Ascending aorta (tissue), 2 donors: Measurements from ENCODE around the gene USP6NL. TPM values are rescaled to one million over a fixed set of nuclear protein-coding genes. Genes with fewer than 3 reads are reported as not detected.

ENCODE experiments used
- DNase-seq, 2 donors: peaks; one replicate each; pipeline ENCODE4 v3.0.0-alpha.2; 2019; ENCODE audit warnings: low spot score in 2 of 2
- H3K27ac ChIP-seq, 2 donors: fragments of 200-600 bp; sonication (generic); one replicate each; pipeline ENCODE4 v1.5.1; 2016 to 2017; ENCODE audit warnings: mild to moderate bottlenecking in 1 of 2
- H3K27me3 ChIP-seq: fragments of 200-600 bp; sonication (generic); one replicate; pipeline ENCODE4 v1.5.1; 2017
- H3K36me3 ChIP-seq, 2 donors: fragments of 200-600 bp; sonication (generic); one replicate each; pipeline ENCODE4 v1.5.1; 2016
- H3K4me1 ChIP-seq, 2 donors: fragments of 200-600 bp; sonication (generic); one replicate each; pipeline ENCODE4 v1.5.1; 2016 to 2017; ENCODE audit warnings: mild to moderate bottlenecking in 1 of 2
- H3K4me3 ChIP-seq, 2 donors: fragments of 200-600 bp; sonication (generic); one replicate each; pipeline ENCODE4 v1.5.1; 2016 to 2017; ENCODE audit warnings: mild to moderate bottlenecking in 1 of 2
- H3K9me3 ChIP-seq, 2 donors: fragments of 200-600 bp; sonication (generic); one replicate each; pipeline ENCODE4 v1.5.1; 2016
- CTCF ChIP-seq, 3 experiments: fragments of 200-600 bp in 2 of 3; fragments of 450-650 bp in 1 of 3; sonication (generic) in 2 of 3; IDR thresholded peaks; one replicate each; pipeline ENCODE4 v1.5.1; 2016 to 2019; ENCODE audit warnings: antibody characterized with exemption in 3 of 3, mild to moderate bottlenecking in 1 of 3, moderate library complexity in 1 of 3
- intact Hi-C: fragments of 100-400 bp; cut with DNase I; formaldehyde crosslinking; loops from one replicate; pipeline ENCODE4 v1.15.1; 2023
- total RNA-seq: library from RNA; depleted of rRNA; stranded (reverse); fragments of >200 nt; gene quantifications from one replicate; pipeline ENCODE4 v1.1.0, GENCODE V29; 2016

USP6NL gene
- total RNA-seq, 1 donor from 2014 or later: 20.5 TPM

GRCh38 chr10:11602919-11603523 is 8.4 kb downstream of the USP6NL start:
- intact Hi-C loops: no loop called here

GRCh38 chr10:11602358-11602757 is 9.1 kb downstream of the USP6NL start:
- Histone ChIP-seq H3K4me1 (no peaks in the 10 kb centered on the region), H3K9me3 (no peaks in the 10 kb centered on the region), H3K27ac (no peak overlapping the region), H3K36me3 (no peaks in the 10 kb centered on the region), H3K27me3 (no peaks in the 10 kb centered on the region), H3K4me3 (no peak overlapping the region)
- no peak for DNase-seq
- intact Hi-C loops: no loop called here
- TF ChIP-seq CTCF (IDR thresholded peaks at IDR 0.05): no peak

More at GRCh38 chr10:11602919-11603523, 8.4 kb downstream of the USP6NL start:
- Histone ChIP-seq H3K4me1 (no peaks in the 10 kb centered on the region), H3K27me3 (no peaks in the 10 kb centered on the region), H3K4me3 (no peak overlapping the region), H3K27ac (no peak overlapping the region), H3K36me3 (no peaks in the 10 kb centered on the region), H3K9me3 (no peaks in the 10 kb centered on the region)
- DNase-seq: no peak
- TF ChIP-seq CTCF (IDR thresholded peaks at IDR 0.05): no peak

GRCh38 chr10:11601670-11602069 is 9.8 kb downstream of the USP6NL start:
- no peak for TF ChIP-seq CTCF (IDR thresholded peaks at IDR 0.05)
- Histone ChIP-seq H3K9me3 (no peaks in the 10 kb centered on the region), H3K4me1 (no peaks in the 10 kb centered on the region), H3K27me3 (no peaks in the 10 kb centered on the region), H3K36me3 (no peaks in the 10 kb centered on the region), H3K4me3 (no peak overlapping the region), H3K27ac (no peak overlapping the region)
- intact Hi-C loops: no loop called here
- DNase-seq: no peak

GRCh38 chr10:11600280-11600679 is 11.2 kb downstream of the USP6NL start:
- H3K27ac ChIP-seq: no peak overlapping the region
- no peaks in the 10 kb centered on the region for H3K9me3 ChIP-seq
- no peak overlapping the region for H3K4me3 ChIP-seq
- TF ChIP-seq CTCF (IDR thresholded peaks at IDR 0.05): no peak
- intact Hi-C loops: no loop called here
- H3K27me3 ChIP-seq: no peaks in the 10 kb centered on the region
- H3K4me1 ChIP-seq: no peaks in the 10 kb centered on the region
- no peaks in the 10 kb centered on the region for H3K36me3 ChIP-seq
- DNase-seq: no peak

- Histone ChIP-seq H3K36me3 (no peaks in the 10 kb centered on the region), H3K4me1 (no peaks in the 10 kb centered on the region), H3K4me3 (no peak overlapping the region), H3K27ac (no peak overlapping the region), H3K9me3 (no peaks in the 10 kb centered on the region), H3K27me3 (no peaks in the 10 kb centered on the region)
- intact Hi-C loops: no loop called here
- TF ChIP-seq CTCF (IDR thresholded peaks at IDR 0.05): no peak
- no peak for DNase-seq
Observed at GRCh38 chr10:11598712-11599397, 12.6 kb downstream of the USP6NL start.
